Breast epithelium (tissue), 4 donors: ENCODE measurements around the gene ENTPD3. TPM values are rescaled to one million over a fixed set of nuclear protein-coding genes. Genes with fewer than 3 reads are reported as not detected.

ENCODE experiments used
- DNase-seq, 2 donors: peaks; one replicate each; pipeline ENCODE4 v3.0.0-alpha.2; 2019; ENCODE audit warnings: low spot score in 2 of 2
- H3K27ac ChIP-seq, 2 donors: fragments of 200-600 bp; sonication (generic) in 1 of 2; one replicate each; pipeline ENCODE4 v1.5.1; 2016 to 2019; ENCODE audit warnings: mild to moderate bottlenecking in 1 of 2
- H3K27me3 ChIP-seq, 2 donors: fragments of 200-600 bp; sonication (generic) in 1 of 2; one replicate each; pipeline versions ENCODE4 v1.5.1 to v1.6.0; 2017 to 2019; ENCODE audit warnings: control low read depth in 1 of 2, mild to moderate bottlenecking in 1 of 2
- H3K36me3 ChIP-seq: fragments of 200-600 bp; one replicate; pipeline ENCODE4 v1.5.1; 2019
- H3K4me1 ChIP-seq, 2 donors: fragments of 200-600 bp; sonication (generic); one replicate each; pipeline ENCODE4 v1.5.1; 2016 to 2019; ENCODE audit warnings: control low read depth in 1 of 2
- H3K4me3 ChIP-seq, 3 donors: fragments of 200-600 bp; sonication (generic); 1 replicate in 2 of 3; 2 replicates in 1 of 3; pipeline ENCODE4 v1.5.1; 2016 to 2019; ENCODE audit warnings: mild to moderate bottlenecking in 3 of 3, moderate library complexity in 2 of 3
- H3K9me3 ChIP-seq, 2 donors: fragments of 200-600 bp; sonication (generic) in 1 of 2; one replicate each; pipeline ENCODE4 v1.5.1; 2016 to 2019; ENCODE audit warnings: control low read depth in 1 of 2
- POLR2A ChIP-seq: fragments of 450-650 bp; IDR thresholded peaks from one replicate; pipeline ENCODE4 v1.6.1; 2016; ENCODE audit warnings: antibody characterized with exemption, mild to moderate bottlenecking, moderate library complexity
- POLR2AphosphoS5 ChIP-seq, 3 donors: sonication (generic); formaldehyde crosslinking; IDR thresholded peaks; one replicate each; pipeline ENCODE4 v1.6.1; 2017; ENCODE audit warnings: antibody characterized with exemption in 3 of 3
- intact Hi-C: fragments of 100-400 bp; cut with DNase I; formaldehyde crosslinking; loops from one replicate; pipeline ENCODE4 v1.15.1; 2023; ENCODE audit warnings: low total_unique reads
- total RNA-seq, 3 donors: library from RNA; depleted of rRNA; stranded (reverse); fragments of >200 nt; gene quantifications; one replicate each; pipeline ENCODE4 v1.1.0, GENCODE V29; 2016
- TF ChIP-seq, protein P1 (sequence below), 3 donors: fragments of 450-650 bp; IDR thresholded peaks; one replicate each; pipeline ENCODE4 v1.5.1; 2016 to 2017; ENCODE audit warnings: antibody characterized with exemption in 3 of 3, mild to moderate bottlenecking in 3 of 3, moderate library complexity in 3 of 3

ENTPD3 gene
- total RNA-seq, 3 donors from 2014 or later: 1.4 to 7.5 (median 1.5) TPM

DNA sequence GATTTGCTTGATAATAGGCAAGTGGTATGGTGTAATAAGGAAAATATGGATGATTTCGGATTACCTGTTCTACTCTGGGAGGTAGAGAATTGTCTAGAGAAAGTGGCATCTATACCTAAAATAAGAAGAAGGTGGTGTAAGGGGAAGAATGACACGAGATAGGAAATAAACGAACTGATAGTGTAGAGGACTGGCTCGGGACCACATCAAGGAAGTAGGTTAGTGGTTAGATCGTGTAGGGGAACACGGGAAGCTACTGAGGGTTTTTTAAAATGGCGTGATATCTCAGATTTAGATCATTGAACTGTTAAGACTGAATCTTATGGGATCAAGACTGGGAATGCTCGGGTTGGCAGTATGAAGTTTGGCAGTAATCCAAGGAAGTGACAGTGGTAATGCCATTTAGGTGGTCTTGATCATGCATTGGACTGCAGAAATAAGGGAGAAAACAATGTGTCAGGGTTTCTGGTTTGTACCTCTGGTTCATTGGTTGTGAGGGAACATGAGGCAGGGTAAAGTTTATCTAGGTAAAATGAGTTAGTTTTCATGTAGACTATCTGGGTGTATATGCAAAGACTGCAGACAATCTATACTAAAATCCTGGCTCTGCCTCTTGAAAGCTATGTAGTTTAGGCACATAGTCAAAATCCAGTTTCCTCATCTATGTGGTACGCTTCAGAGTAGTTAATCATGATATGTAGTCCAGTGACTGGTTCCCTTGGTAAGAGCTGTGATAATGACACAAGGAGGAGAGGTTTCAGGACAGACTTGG is 77.5 kb downstream of the ENTPD3 start:
- intact Hi-C loops: no loop called here
- no peak for TF ChIP-seq POLR2AphosphoS5 (IDR thresholded peaks at IDR 0.05)
- TF ChIP-seq, protein P1, sequence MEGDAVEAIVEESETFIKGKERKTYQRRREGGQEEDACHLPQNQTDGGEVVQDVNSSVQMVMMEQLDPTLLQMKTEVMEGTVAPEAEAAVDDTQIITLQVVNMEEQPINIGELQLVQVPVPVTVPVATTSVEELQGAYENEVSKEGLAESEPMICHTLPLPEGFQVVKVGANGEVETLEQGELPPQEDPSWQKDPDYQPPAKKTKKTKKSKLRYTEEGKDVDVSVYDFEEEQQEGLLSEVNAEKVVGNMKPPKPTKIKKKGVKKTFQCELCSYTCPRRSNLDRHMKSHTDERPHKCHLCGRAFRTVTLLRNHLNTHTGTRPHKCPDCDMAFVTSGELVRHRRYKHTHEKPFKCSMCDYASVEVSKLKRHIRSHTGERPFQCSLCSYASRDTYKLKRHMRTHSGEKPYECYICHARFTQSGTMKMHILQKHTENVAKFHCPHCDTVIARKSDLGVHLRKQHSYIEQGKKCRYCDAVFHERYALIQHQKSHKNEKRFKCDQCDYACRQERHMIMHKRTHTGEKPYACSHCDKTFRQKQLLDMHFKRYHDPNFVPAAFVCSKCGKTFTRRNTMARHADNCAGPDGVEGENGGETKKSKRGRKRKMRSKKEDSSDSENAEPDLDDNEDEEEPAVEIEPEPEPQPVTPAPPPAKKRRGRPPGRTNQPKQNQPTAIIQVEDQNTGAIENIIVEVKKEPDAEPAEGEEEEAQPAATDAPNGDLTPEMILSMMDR (IDR thresholded peaks at IDR 0.05): no peak
- H3K36me3 ChIP-seq: peaks cover 5% of the 10 kb centered on the region

DNA sequence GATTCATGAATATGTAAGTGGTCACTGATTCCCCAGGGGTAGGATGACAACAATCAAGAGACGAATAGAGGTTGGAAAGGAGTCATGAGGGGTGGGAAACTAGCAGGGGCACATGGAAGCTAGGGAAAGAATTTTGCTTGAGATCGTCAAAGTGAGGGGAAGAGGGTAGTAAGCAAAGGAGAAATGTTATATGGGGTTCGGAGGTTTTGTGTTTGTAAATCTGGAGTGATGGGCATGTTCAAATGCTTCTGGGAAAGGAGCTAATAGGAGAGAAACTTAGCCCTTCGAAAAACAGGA is 78.1 kb downstream of the ENTPD3 start:
- DNase-seq: no peak
- Histone ChIP-seq H3K4me1 (no peaks in the 10 kb centered on the region), H3K27ac (no peak overlapping the region), H3K36me3 (peaks cover 5% of the 10 kb centered on the region), H3K4me3 (no peak overlapping the region), H3K27me3 (no peaks in the 10 kb centered on the region), H3K9me3 (no peaks in the 10 kb centered on the region)
- no peak for TF ChIP-seq POLR2AphosphoS5 (IDR thresholded peaks at IDR 0.05)
- TF ChIP-seq, protein P1 (IDR thresholded peaks at IDR 0.05): no peak
- no peak for TF ChIP-seq POLR2A
- intact Hi-C loops: no loop called here

More for the DNA sequence above, 77.5 kb downstream of the ENTPD3 start:
- Histone ChIP-seq H3K9me3 (no peaks in the 10 kb centered on the region), H3K27ac (no peak overlapping the region), H3K4me3 (no peak overlapping the region), H3K27me3 (no peaks in the 10 kb centered on the region), H3K4me1 (no peaks in the 10 kb centered on the region)
- no peak for DNase-seq

DNA sequence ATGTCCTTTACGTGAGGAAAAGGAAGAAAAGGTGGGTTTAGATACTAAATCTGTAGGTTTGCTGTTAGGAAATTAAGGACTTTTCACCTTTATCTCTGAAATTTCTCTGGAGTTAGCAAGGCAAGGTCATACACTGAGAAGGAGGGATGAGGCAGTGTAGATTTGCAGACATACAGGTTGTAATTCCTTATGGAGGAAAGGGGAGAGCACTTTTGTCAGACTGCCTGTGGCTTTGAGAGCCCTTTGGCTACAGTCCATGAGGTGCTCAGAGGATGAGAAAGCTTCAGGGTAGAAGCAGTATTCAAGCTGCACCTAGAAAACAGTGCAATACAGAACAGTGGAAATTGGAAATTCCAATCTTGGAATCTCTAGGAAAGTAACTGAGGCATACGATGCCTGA is 78.5 kb downstream of the ENTPD3 start:
- Histone ChIP-seq H3K9me3 (no peaks in the 10 kb centered on the region), H3K4me1 (no peaks in the 10 kb centered on the region), H3K4me3 (no peak overlapping the region), H3K27ac (no peak overlapping the region), H3K36me3 (peaks cover 5% of the 10 kb centered on the region), H3K27me3 (no peaks in the 10 kb centered on the region)
- TF ChIP-seq POLR2A (no peak), POLR2AphosphoS5 (IDR thresholded peaks at IDR 0.05) (no peak)
- TF ChIP-seq, protein P1 (IDR thresholded peaks at IDR 0.05): no peak
- DNase-seq: no peak
- intact Hi-C loops: no loop called here

DNA sequence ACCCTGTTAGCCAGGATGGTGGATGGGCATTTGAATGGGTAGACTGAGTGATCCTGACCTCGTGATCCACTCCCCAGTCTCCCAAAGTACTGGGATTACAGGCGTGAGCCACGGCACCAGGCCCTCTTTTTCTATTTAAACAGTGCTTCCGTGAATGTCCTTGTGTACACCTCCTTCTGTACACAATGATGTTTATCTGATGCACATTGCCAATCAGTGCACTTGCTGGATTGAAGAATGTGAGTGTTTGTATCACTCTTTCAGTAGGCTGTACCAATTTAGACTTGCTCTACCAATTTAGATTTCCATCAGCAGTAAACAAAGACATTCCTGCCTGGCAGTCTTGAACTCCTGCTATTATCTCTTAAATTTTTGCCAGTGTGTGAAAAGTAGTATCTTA is 81.0 kb downstream of the ENTPD3 start:
- peak overlapping the region in 1 of 2 donors; percentile 21 for H3K27ac ChIP-seq
- DNase-seq: no peak
- H3K9me3 ChIP-seq: no peaks in the 10 kb centered on the region
- H3K4me3 ChIP-seq: no peak overlapping the region
- no peak for TF ChIP-seq POLR2AphosphoS5 (IDR thresholded peaks at IDR 0.05)
- TF ChIP-seq POLR2A: no peak
- TF ChIP-seq, protein P1 (IDR thresholded peaks at IDR 0.05): no peak
- peaks cover 2% of the 10 kb centered on the region for H3K36me3 ChIP-seq
- intact Hi-C loops: no loop called here
- H3K4me1 ChIP-seq: no peaks in the 10 kb centered on the region
- no peaks in the 10 kb centered on the region for H3K27me3 ChIP-seq

DNA sequence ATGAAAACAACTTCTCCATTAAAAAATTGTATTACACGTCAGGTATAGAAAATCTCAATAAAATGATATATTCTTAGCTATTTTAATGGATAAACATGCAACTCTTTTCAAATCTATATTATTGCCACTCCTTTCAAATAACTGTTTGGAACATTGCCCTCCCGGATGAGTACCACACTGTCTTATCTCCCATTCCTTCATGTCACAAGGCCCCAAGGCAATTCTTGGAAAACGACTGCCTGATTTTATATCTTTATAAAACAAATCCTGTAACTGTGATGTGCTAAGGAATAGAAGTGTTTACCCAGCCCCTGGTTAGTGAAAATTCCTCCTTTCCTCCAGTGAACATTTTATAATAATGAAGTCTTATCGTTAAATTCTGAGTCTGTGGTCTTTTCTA is 83.7 kb downstream of the ENTPD3 start:
- Histone ChIP-seq H3K9me3 (no peaks in the 10 kb centered on the region), H3K36me3 (no peaks in the 10 kb centered on the region), H3K27me3 (no peaks in the 10 kb centered on the region), H3K4me1 (no peaks in the 10 kb centered on the region), H3K27ac (no peak overlapping the region), H3K4me3 (no peak overlapping the region)
- intact Hi-C loops: no loop called here
- no peak for DNase-seq
- TF ChIP-seq, protein P1 (IDR thresholded peaks at IDR 0.05): no peak
- TF ChIP-seq POLR2A (no peak), POLR2AphosphoS5 (IDR thresholded peaks at IDR 0.05) (no peak)
